DLD1 (cell line): ENCODE results near the gene TRDN.
"Not testable (repeated sequence)": the region's sequence is repeated elsewhere in the genome, so short reads cannot be mapped to it uniquely, and the experiment has no call there.

Experiments used
- in situ Hi-C: cut with HindIII; loops from 2 replicates; pipeline ENCODE4 v1.10.0; 2017; ENCODE audit warnings: low sequenced_read_pairs

The TRDN gene

GRCh38 chr6:123314459-123314858, 322.3 kb downstream of the TRDN start:
- in situ Hi-C loops = not testable (repeated sequence)

- in situ Hi-C loops = no loop called here
Measured at GRCh38 chr6:123309130-123309529, 327.6 kb downstream of the TRDN start.

GRCh38 chr6:123306334-123306733, 330.4 kb downstream of the TRDN start:
- in situ Hi-C loops = no loop called here

- in situ Hi-C loops = no loop called here
Measured at GRCh38 chr6:123295672-123296071, 341.1 kb downstream of the TRDN start.

GRCh38 chr6:123295181-123295580, 341.6 kb downstream of the TRDN start:
- in situ Hi-C loops = no loop called here

GRCh38 chr6:123288649-123289048, 348.1 kb downstream of the TRDN start:
- in situ Hi-C loops = no loop called here

- in situ Hi-C loops = no loop called here
Measured at GRCh38 chr6:123276546-123276980, 360.2 kb downstream of the TRDN start.

GRCh38 chr6:123263981-123264380, 372.8 kb downstream of the TRDN start:
- in situ Hi-C loops = no loop called here

GRCh38 chr6:123240626-123241025, 396.1 kb downstream of the TRDN start:
- in situ Hi-C loops = no loop called here

- in situ Hi-C loops = no loop called here
Measured at GRCh38 chr6:123233336-123233735, 403.4 kb downstream of the TRDN start.

GRCh38 chr6:123227789-123228188, 409.0 kb downstream of the TRDN start:
- in situ Hi-C loops = not testable (repeated sequence)

GRCh38 chr6:123226398-123226797, 410.4 kb downstream of the TRDN start:
- in situ Hi-C loops = no loop called here

- in situ Hi-C loops = no loop called here
Measured at GRCh38 chr6:123224077-123224476, 412.7 kb downstream of the TRDN start.

- in situ Hi-C loops = no loop called here
Measured at GRCh38 chr6:123223461-123223860, 413.3 kb downstream of the TRDN start.

- in situ Hi-C loops = no loop called here
Measured at GRCh38 chr6:123215211-123215610, 421.5 kb downstream of the TRDN start.

GRCh38 chr6:123214433-123214832, 422.3 kb downstream of the TRDN start:
- in situ Hi-C loops = no loop called here

- in situ Hi-C loops = no loop called here
Measured at GRCh38 chr6:123213921-123214320, 422.8 kb downstream of the TRDN start.

GRCh38 chr6:123211777-123212545, 424.8 kb downstream of the TRDN start:
- in situ Hi-C loops = no loop called here

- in situ Hi-C loops = no loop called here
Measured at GRCh38 chr6:123210645-123211044, 426.1 kb downstream of the TRDN start.

- in situ Hi-C loops = no loop called here
Measured at GRCh38 chr6:123207967-123208510, 428.7 kb downstream of the TRDN start.

- in situ Hi-C loops = no loop called here
Measured at GRCh38 chr6:123203928-123204327, 432.8 kb downstream of the TRDN start.

GRCh38 chr6:123201869-123202372, 434.8 kb downstream of the TRDN start:
- in situ Hi-C loops = no loop called here
